ENCODE results near the gene FTCD.

FTCD gene

DNA sequence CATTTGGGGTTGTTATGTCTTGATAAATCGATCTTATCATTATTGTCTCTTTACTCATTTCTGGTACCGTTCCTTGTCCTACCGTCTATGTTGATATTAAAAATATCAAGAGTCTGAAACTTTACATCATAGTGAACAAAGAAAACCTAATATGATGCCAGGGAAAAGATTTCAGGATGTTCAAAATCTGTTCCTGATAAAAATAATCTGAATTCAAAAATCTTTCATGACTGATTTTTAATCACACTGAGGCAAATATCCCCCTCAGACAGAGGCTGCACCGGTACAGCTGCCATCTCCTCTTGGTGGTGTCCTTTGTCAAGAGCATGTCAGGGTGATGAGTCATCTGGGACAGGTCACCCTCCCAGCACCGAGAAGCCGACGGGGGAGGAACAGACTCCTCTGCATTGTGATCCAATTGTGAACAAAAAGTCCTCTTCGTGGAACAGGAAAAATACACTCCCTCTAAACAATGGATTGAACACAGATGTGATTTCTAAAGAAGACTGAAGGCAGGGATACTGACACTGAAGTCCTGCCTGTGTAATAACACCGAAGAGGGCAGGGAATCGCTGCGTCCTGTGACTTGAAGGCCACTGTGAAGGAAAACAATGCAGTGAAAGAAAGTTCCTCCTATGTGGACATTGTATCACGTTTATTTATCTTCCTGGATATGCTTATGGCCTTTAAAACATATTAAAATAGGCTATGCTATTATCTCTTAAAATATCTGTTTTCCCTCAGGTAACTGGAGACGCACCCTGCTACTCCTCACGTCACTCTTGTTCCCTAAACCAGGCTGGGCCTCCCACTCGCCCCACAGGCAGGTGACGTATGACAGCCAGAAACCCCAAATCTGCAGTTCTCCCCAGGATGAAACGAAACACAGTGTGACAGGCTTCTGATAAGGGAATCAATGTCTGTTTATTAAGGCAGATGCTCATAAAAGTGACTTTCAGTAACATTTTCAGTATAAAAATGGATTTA is 33.1 kb upstream of the FTCD start:
- no peak overlapping the region for H3K9ac ChIP-seq (ENCODE audit: low read depth, low read length)
- no peak overlapping the region for H3K4me3 ChIP-seq (ENCODE audit: low read depth in 1 of 2, low read length in 2 of 2)
- H3K79me2 ChIP-seq (ENCODE audit: insufficient read depth, low read length) = no peaks in the 10 kb centered on the region
- H4K20me1 ChIP-seq (ENCODE audit: insufficient read depth, low read length) = no peaks in the 10 kb centered on the region; the same call in 1 of the 2 replicates
- H3K36me3 ChIP-seq (ENCODE audit: insufficient read depth, low read length) = peaks cover 50% of the 10 kb centered on the region
- TF ChIP-seq, protein P1, sequence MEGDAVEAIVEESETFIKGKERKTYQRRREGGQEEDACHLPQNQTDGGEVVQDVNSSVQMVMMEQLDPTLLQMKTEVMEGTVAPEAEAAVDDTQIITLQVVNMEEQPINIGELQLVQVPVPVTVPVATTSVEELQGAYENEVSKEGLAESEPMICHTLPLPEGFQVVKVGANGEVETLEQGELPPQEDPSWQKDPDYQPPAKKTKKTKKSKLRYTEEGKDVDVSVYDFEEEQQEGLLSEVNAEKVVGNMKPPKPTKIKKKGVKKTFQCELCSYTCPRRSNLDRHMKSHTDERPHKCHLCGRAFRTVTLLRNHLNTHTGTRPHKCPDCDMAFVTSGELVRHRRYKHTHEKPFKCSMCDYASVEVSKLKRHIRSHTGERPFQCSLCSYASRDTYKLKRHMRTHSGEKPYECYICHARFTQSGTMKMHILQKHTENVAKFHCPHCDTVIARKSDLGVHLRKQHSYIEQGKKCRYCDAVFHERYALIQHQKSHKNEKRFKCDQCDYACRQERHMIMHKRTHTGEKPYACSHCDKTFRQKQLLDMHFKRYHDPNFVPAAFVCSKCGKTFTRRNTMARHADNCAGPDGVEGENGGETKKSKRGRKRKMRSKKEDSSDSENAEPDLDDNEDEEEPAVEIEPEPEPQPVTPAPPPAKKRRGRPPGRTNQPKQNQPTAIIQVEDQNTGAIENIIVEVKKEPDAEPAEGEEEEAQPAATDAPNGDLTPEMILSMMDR (IDR thresholded peaks at IDR 0.05; ENCODE audit: borderline replicate concordance, extremely low read depth, low read length, poor library complexity, severe bottlenecking) = no peak
- no peak for TF ChIP-seq EZH2 (IDR thresholded peaks at IDR 0.05; ENCODE audit: borderline replicate concordance, low read depth, low read length, severe bottlenecking)
- H3K27ac ChIP-seq (ENCODE audit: low read length) = no peak overlapping the region
- ATAC-seq (ENCODE audit: insufficient read depth, low read depth) = no peak
- no peak overlapping the region for H3K4me2 ChIP-seq (ENCODE audit: insufficient read depth, low read length)
- H3K9me3 ChIP-seq (ENCODE audit: insufficient read depth, low read length, severe bottlenecking) = no peaks in the 10 kb centered on the region
- no peak for DNase-seq
- peaks cover 8% of the 10 kb centered on the region for H3K4me1 ChIP-seq (ENCODE audit: insufficient read depth, low read length)
- no peaks in the 10 kb centered on the region for H3K27me3 ChIP-seq (ENCODE audit: insufficient read depth, low read length, poor library complexity)
- H2AFZ ChIP-seq (ENCODE audit: low read depth, low read length) = no peak overlapping the region

DNA sequence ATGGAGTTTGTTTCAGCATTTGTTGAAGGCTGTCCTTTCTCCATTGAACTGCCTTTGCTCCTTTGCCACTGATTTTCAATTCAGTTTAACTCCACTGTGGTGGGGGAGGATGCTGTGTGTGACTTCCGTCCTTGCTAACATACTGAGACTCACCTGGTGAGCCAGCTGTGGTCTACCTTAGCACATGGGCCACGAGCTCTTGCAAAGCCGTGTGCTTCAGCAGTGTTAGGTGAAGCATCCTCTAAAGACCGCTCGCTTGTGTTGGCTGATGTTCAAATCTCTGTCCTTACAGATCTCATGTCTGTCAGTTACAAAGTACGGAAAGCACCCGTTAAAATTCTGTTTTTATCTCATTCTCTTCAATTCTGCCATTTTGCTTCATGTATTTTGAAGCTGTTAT is 32.4 kb upstream of the FTCD start:
- no peak overlapping the region for H3K4me3 ChIP-seq (ENCODE audit: low read depth in 1 of 2, low read length in 2 of 2)
- H3K4me2 ChIP-seq (ENCODE audit: insufficient read depth, low read length) = no peak overlapping the region
- ATAC-seq (ENCODE audit: insufficient read depth, low read depth) (no peak), DNase-seq (no peak)
- H3K36me3 ChIP-seq (ENCODE audit: insufficient read depth, low read length) = peaks cover 43% of the 10 kb centered on the region
- H3K9me3 ChIP-seq (ENCODE audit: insufficient read depth, low read length, severe bottlenecking) = no peaks in the 10 kb centered on the region
- TF ChIP-seq, protein P1 (IDR thresholded peaks at IDR 0.05; ENCODE audit: borderline replicate concordance, extremely low read depth, low read length, poor library complexity, severe bottlenecking) = no peak
- H4K20me1 ChIP-seq (ENCODE audit: insufficient read depth, low read length) = no peaks in the 10 kb centered on the region; the same call in 1 of the 2 replicates
- no peak overlapping the region for H3K9ac ChIP-seq (ENCODE audit: low read depth, low read length)
- peaks cover 8% of the 10 kb centered on the region for H3K4me1 ChIP-seq (ENCODE audit: insufficient read depth, low read length)
- no peak overlapping the region for H2AFZ ChIP-seq (ENCODE audit: low read depth, low read length)
- H3K27me3 ChIP-seq (ENCODE audit: insufficient read depth, low read length, poor library complexity) = no peaks in the 10 kb centered on the region
- H3K27ac ChIP-seq (ENCODE audit: low read length) = no peak overlapping the region
- no peaks in the 10 kb centered on the region for H3K79me2 ChIP-seq (ENCODE audit: insufficient read depth, low read length)

GRCh38 chr21:46187261-46187660 is 31.9 kb upstream of the FTCD start:
- TF ChIP-seq, protein P1 (IDR thresholded peaks at IDR 0.05; ENCODE audit: borderline replicate concordance, extremely low read depth, low read length, poor library complexity, severe bottlenecking) = no peak
- no peak for TF ChIP-seq EZH2 (IDR thresholded peaks at IDR 0.05; ENCODE audit: borderline replicate concordance, low read depth, low read length, severe bottlenecking)
- no peak for ATAC-seq (ENCODE audit: insufficient read depth, low read depth)

More at GRCh38 chr21:46187261-46187660, 31.9 kb upstream of the FTCD start:
- Histone ChIP-seq H3K4me2 (ENCODE audit: insufficient read depth, low read length) (no peak overlapping the region), H3K27me3 (ENCODE audit: insufficient read depth, low read length, poor library complexity) (no peaks in the 10 kb centered on the region), H3K79me2 (ENCODE audit: insufficient read depth, low read length) (no peaks in the 10 kb centered on the region), H3K27ac (ENCODE audit: low read length) (no peak overlapping the region), H3K9ac (ENCODE audit: low read depth, low read length) (no peak overlapping the region), H4K20me1 (ENCODE audit: insufficient read depth, low read length) (no peaks in the 10 kb centered on the region; the same call in 1 of the 2 replicates), H3K36me3 (ENCODE audit: insufficient read depth, low read length) (peaks cover 38% of the 10 kb centered on the region), H3K4me1 (ENCODE audit: insufficient read depth, low read length) (peaks cover 8% of the 10 kb centered on the region), H3K9me3 (ENCODE audit: insufficient read depth, low read length, severe bottlenecking) (no peaks in the 10 kb centered on the region), H3K4me3 (ENCODE audit: low read depth in 1 of 2, low read length in 2 of 2) (no peak overlapping the region), H2AFZ (ENCODE audit: low read depth, low read length) (no peak overlapping the region)
- DNase-seq = no peak

Measured in DND-41 (cell line).